Activated naive CD8-positive, alpha-beta T cell treated with anti-CD3 and anti-CD28 coated beads, Interleukin-2, amount 50 U/mL, for 24 hours (primary cell): ENCODE data around the gene LY6G6F.
A peak's percentile ranks its signal among the peaks of the same experiment; 100 is the strongest.

Source experiments
- ATAC-seq: fragments of 150-1000 bp; cut with Tn5 transposase; one replicate; pipeline ENCODE4 v1.10.0; 2021
- DNase-seq: peaks from one replicate; pipeline ENCODE4 v3.0.0; 2021
- H3K27ac Mint-ChIP-seq: one replicate; pipeline ENCODE4 v1.8.0; 2021; ENCODE audit warnings: mild to moderate bottlenecking, mixed read lengths
- H3K27me3 Mint-ChIP-seq: one replicate; pipeline ENCODE4 v1.8.0; 2021; ENCODE audit warnings: mixed read lengths
- H3K36me3 Mint-ChIP-seq: one replicate; pipeline ENCODE4 v1.8.0; 2021; ENCODE audit warnings: low read depth, mixed read lengths
- H3K4me1 Mint-ChIP-seq: one replicate; pipeline ENCODE4 v1.8.0; 2021; ENCODE audit warnings: mixed read lengths
- H3K4me3 Mint-ChIP-seq: one replicate; pipeline ENCODE4 v1.8.0; 2021; ENCODE audit warnings: mild to moderate bottlenecking, moderate library complexity, mixed read lengths
- H3K9me3 Mint-ChIP-seq: one replicate; pipeline ENCODE4 v1.8.0; 2021; ENCODE audit warnings: mixed read lengths

The LY6G6F gene

GRCh38 chr6:31729979-31730630, 23.4 kb downstream of the LY6G6F start:
- Mint-ChIP-seq H3K27ac (peak overlapping the region; percentile 77), H3K36me3 (peaks cover 47% of the 10 kb centered on the region), H3K27me3 (no peaks in the 10 kb centered on the region), H3K4me3 (peak overlapping the region; percentile 82), H3K9me3 (no peaks in the 10 kb centered on the region), H3K4me1 (peaks cover 73% of the 10 kb centered on the region)
- ATAC-seq (peak; percentile 52), DNase-seq (peak; percentile 81)

- H3K27ac Mint-ChIP-seq, result peak overlapping the region; percentile 60
- peaks cover 70% of the 10 kb centered on the region for H3K4me1 Mint-ChIP-seq
- DNase-seq, result no peak
- H3K9me3 Mint-ChIP-seq, result no peaks in the 10 kb centered on the region
- peak overlapping the region; percentile 82 for H3K4me3 Mint-ChIP-seq
- ATAC-seq, result no peak
- peaks cover 50% of the 10 kb centered on the region for H3K36me3 Mint-ChIP-seq
- no peaks in the 10 kb centered on the region for H3K27me3 Mint-ChIP-seq
These were observed 24.0 kb downstream of the LY6G6F start for GRCh38 chr6:31730631-31731086.

GRCh38 chr6:31732029-31732428, 25.4 kb downstream of the LY6G6F start:
- ATAC-seq, result no peak
- peaks cover 48% of the 10 kb centered on the region for H3K36me3 Mint-ChIP-seq
- peaks cover 63% of the 10 kb centered on the region for H3K4me1 Mint-ChIP-seq
- H3K4me3 Mint-ChIP-seq, result no peak overlapping the region
- H3K27ac Mint-ChIP-seq, result no peak overlapping the region
- H3K27me3 Mint-ChIP-seq, result no peaks in the 10 kb centered on the region
- H3K9me3 Mint-ChIP-seq, result no peaks in the 10 kb centered on the region
- no peak for DNase-seq

GRCh38 chr6:31733734-31734133, 27.1 kb downstream of the LY6G6F start:
- Mint-ChIP-seq H3K9me3 (no peaks in the 10 kb centered on the region), H3K27ac (peak overlapping the region; percentile 83), H3K4me3 (peak overlapping the region; percentile 97), H3K27me3 (no peaks in the 10 kb centered on the region), H3K4me1 (peaks cover 64% of the 10 kb centered on the region), H3K36me3 (peaks cover 43% of the 10 kb centered on the region)
- no peak for ATAC-seq
- no peak for DNase-seq

- no peaks in the 10 kb centered on the region for H3K9me3 Mint-ChIP-seq
- no peaks in the 10 kb centered on the region for H3K27me3 Mint-ChIP-seq
- peak overlapping the region; percentile 97 for H3K4me3 Mint-ChIP-seq
- peaks cover 43% of the 10 kb centered on the region for H3K36me3 Mint-ChIP-seq
- ATAC-seq (no peak), DNase-seq (no peak)
- peak overlapping the region; percentile 83 for H3K27ac Mint-ChIP-seq
- peaks cover 64% of the 10 kb centered on the region for H3K4me1 Mint-ChIP-seq
These were observed 27.7 kb downstream of the LY6G6F start for GRCh38 chr6:31734247-31734820.

GRCh38 chr6:31734821-31735406, 28.2 kb downstream of the LY6G6F start:
- H3K9me3 Mint-ChIP-seq, result no peaks in the 10 kb centered on the region
- peak overlapping the region; percentile 83 for H3K27ac Mint-ChIP-seq
- peak; percentile 65 for DNase-seq
- peak; percentile 48 for ATAC-seq
- H3K27me3 Mint-ChIP-seq, result peaks cover 3% of the 10 kb centered on the region
- peak overlapping the region; percentile 97 for H3K4me3 Mint-ChIP-seq
- peaks cover 66% of the 10 kb centered on the region for H3K4me1 Mint-ChIP-seq
- H3K36me3 Mint-ChIP-seq, result peaks cover 46% of the 10 kb centered on the region

- Mint-ChIP-seq H3K36me3 (peaks cover 48% of the 10 kb centered on the region), H3K27ac (peak within 1 kb of the TSS; percentile 83), H3K4me3 (peak within 1 kb of the TSS; percentile 97), H3K9me3 (no peaks in the 10 kb centered on the region), H3K4me1 (peaks cover 63% of the 10 kb centered on the region), H3K27me3 (peaks cover 3% of the 10 kb centered on the region)
- ATAC-seq (peak; percentile 42), DNase-seq (peak; percentile 87)
These were observed 29.5 kb downstream of the LY6G6F start, which contains the start of gene CLIC1 for GRCh38 chr6:31736021-31736767. Gene CLIC1 (minus strand): TSS chr6:31736530. CDS start chr6:31736300, 230 bp downstream.

- no peaks in the 10 kb centered on the region for H3K9me3 Mint-ChIP-seq
- no peak for ATAC-seq
- peaks cover 3% of the 10 kb centered on the region for H3K27me3 Mint-ChIP-seq
- peaks cover 70% of the 10 kb centered on the region for H3K4me1 Mint-ChIP-seq
- peaks cover 48% of the 10 kb centered on the region for H3K36me3 Mint-ChIP-seq
- peak overlapping the region; percentile 83 for H3K27ac Mint-ChIP-seq
- peak; percentile 16 for DNase-seq
- peak overlapping the region; percentile 97 for H3K4me3 Mint-ChIP-seq
These were observed 30.2 kb downstream of the LY6G6F start for GRCh38 chr6:31736768-31737314.

- Mint-ChIP-seq H3K36me3 (peaks cover 45% of the 10 kb centered on the region), H3K9me3 (no peaks in the 10 kb centered on the region), H3K4me3 (peak overlapping the region; percentile 97), H3K4me1 (peaks cover 68% of the 10 kb centered on the region), H3K27me3 (peaks cover 3% of the 10 kb centered on the region), H3K27ac (peak overlapping the region; percentile 83)
- ATAC-seq (no peak), DNase-seq (peak; percentile 23)
These were observed 30.8 kb downstream of the LY6G6F start for GRCh38 chr6:31737315-31737990.

GRCh38 chr6:31737991-31738979, 31.6 kb downstream of the LY6G6F start:
- peak overlapping the region; percentile 97 for H3K4me3 Mint-ChIP-seq
- H3K4me1 Mint-ChIP-seq, result peaks cover 65% of the 10 kb centered on the region
- no peak for ATAC-seq
- peaks cover 49% of the 10 kb centered on the region for H3K36me3 Mint-ChIP-seq
- peak; percentile 68 for DNase-seq
- H3K9me3 Mint-ChIP-seq, result no peaks in the 10 kb centered on the region
- peak overlapping the region; percentile 83 for H3K27ac Mint-ChIP-seq
- peaks cover 3% of the 10 kb centered on the region for H3K27me3 Mint-ChIP-seq

GRCh38 chr6:31739639-31740396, 33.2 kb downstream of the LY6G6F start, which contains the start of gene MSH5:
Gene MSH5 (plus strand): TSS chr6:31740005. CDS start chr6:31740467, 462 bp downstream.
- Mint-ChIP-seq H3K4me3 (peak within 1 kb of the TSS; percentile 97), H3K4me1 (peaks cover 52% of the 10 kb centered on the region), H3K9me3 (no peaks in the 10 kb centered on the region), H3K27ac (peak within 1 kb of the TSS; percentile 83), H3K27me3 (peaks cover 3% of the 10 kb centered on the region), H3K36me3 (peaks cover 46% of the 10 kb centered on the region)
- ATAC-seq (peak; percentile 89), DNase-seq (peak; percentile 97)
